NCI-H1930 (cell line): ENCODE data around the gene MYD88.
"Not testable (repeated sequence)": the region's sequence is repeated elsewhere in the genome, so short reads cannot be mapped to it uniquely, and the experiment has no call there.

Experiments used
- DNase-seq, 2 experiments: peaks; one replicate each; lab custom pipeline; 2025; lab: John Stamatoyannopoulos, UW

The MYD88 gene

GRCh38 chr3:38142959-38143358 is 4.5 kb downstream of the MYD88 start:
- DNase-seq: no peak

- DNase-seq: no peak
Observed at GRCh38 chr3:38143511-38143910, 5.0 kb downstream of the MYD88 start.

- no peak for DNase-seq
Observed at GRCh38 chr3:38146504-38146903, 8.0 kb downstream of the MYD88 start.

GRCh38 chr3:38147421-38147820 is 9.0 kb downstream of the MYD88 start:
- no peak for DNase-seq

- DNase-seq: no peak
Observed at GRCh38 chr3:38148311-38148882, 9.9 kb downstream of the MYD88 start.

GRCh38 chr3:38149708-38150107 is 11.2 kb downstream of the MYD88 start:
- no peak for DNase-seq

GRCh38 chr3:38150780-38151528 is 12.5 kb downstream of the MYD88 start:
- no peak for DNase-seq

- no peak for DNase-seq
Observed at GRCh38 chr3:38151667-38152265, 13.3 kb downstream of the MYD88 start.

- DNase-seq: no peak
Observed at GRCh38 chr3:38152609-38153008, 14.1 kb downstream of the MYD88 start.

- DNase-seq: no peak
Observed at GRCh38 chr3:38153221-38153620, 14.8 kb downstream of the MYD88 start.

GRCh38 chr3:38154033-38154494 is 15.6 kb downstream of the MYD88 start:
- DNase-seq: no peak

GRCh38 chr3:38154625-38155255 is 16.3 kb downstream of the MYD88 start:
- DNase-seq: no peak

- DNase-seq: no peak
Observed at GRCh38 chr3:38155825-38156224, 17.4 kb downstream of the MYD88 start.

GRCh38 chr3:38157117-38157516 is 18.7 kb downstream of the MYD88 start:
- no peak for DNase-seq

- DNase-seq: no peak
Observed at GRCh38 chr3:38157595-38157994, 19.1 kb downstream of the MYD88 start.

GRCh38 chr3:38158472-38158871 is 20.0 kb downstream of the MYD88 start:
- DNase-seq: no peak

- DNase-seq: not testable (repeated sequence)
Observed at GRCh38 chr3:38160704-38161103, 22.2 kb downstream of the MYD88 start.

- no peak for DNase-seq
Observed at GRCh38 chr3:38163117-38163840, 24.8 kb downstream of the MYD88 start.

GRCh38 chr3:38163841-38164642 is 25.6 kb downstream of the MYD88 start:
- DNase-seq: no peak

- DNase-seq: no peak
Observed at GRCh38 chr3:38164643-38164951, 26.1 kb downstream of the MYD88 start.

- DNase-seq: peak; percentile 93 to 95
Observed at GRCh38 chr3:38164952-38165721, 26.7 kb downstream of the MYD88 start, which contains the start of gene OXSR1. TSS of gene OXSR1 (plus strand) at chr3:38165537. CDS start at chr3:38165877, 340 bp downstream.
